CD1c-positive myeloid dendritic cell (primary cell): ENCODE measurements around the gene ZNF546.

Source experiments
- DNase-seq: peaks from one replicate; pipeline ENCODE4 v3.0.0-alpha.2; 2016; ENCODE audit errors: extremely low spot score

The ZNF546 gene

DNA sequence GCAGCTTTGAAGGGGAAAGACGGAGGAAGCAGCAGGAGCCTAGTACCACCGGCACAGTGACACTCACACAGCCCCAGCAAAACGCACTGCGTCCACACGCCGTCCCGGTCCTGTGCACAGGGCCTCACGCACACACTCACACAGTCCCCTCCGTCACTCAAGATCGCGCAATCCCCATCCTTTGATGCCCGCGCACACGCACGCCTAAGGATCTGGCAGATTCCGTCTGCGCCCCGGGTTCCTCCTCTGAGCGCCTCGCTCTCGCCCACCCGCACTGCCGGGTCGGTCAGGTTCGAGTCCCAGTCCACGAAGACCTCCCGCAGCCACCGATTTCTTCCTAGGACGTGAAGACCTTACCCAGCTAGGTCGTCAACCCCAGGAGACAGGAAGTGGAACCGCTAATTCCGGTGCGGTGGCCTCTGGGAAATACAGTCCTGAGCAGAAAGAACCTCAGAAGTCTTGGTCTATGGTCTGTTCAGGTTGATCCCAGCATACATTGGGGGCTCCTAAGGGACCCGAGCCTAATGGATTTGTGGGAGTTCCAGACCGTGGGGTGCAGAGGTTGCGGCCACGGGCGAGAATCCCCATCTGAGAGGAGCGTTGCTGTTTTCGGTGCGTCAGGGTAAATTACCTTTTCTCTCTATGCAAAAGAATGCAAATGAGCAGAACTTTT is 59.1 kb downstream of the ZNF546 start, which contains the start of gene ZNF780B:
Gene ZNF780B (minus strand): TSS at position 400 of the 673 bp plus-strand sequence. CDS start 5,899 bp downstream, outside the sequence.
- peak; percentile 67 for DNase-seq

GRCh38 chr19:40056505-40056904 is 59.6 kb downstream of the ZNF546 start:
- DNase-seq: no peak

- no peak for DNase-seq
Observed at GRCh38 chr19:40057166-40057565, 60.3 kb downstream of the ZNF546 start.

GRCh38 chr19:40059624-40060023 is 62.8 kb downstream of the ZNF546 start:
- DNase-seq: no peak

DNA sequence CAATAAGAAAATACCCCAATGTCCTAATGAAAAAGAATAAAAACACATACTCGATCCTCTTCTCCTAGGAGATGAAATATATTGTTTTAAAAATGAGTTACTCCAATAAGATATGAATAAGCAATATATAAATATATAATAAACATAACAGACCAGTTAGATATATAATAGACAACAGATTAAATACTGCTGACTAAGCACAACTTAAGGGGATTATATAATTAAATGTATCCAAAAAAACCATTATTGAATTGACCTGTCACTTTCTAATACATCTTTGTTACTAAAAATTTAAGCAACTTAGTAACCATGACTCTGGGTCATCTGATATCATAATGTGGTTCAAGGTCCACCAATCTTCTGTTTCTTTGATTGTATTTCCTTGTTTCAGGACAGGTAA is 73.2 kb downstream of the ZNF546 start:
- DNase-seq: no peak
